Measurements from ENCODE around the gene STRIT1.

Gene STRIT1

GRCh38 chr3:155327871-155328270 is 34.4 kb upstream of the STRIT1 start:
- H3K27ac ChIP-seq = no peak overlapping the region
- H3K4me1 ChIP-seq (ENCODE audit: control insufficient read depth in 1 of 2, insufficient read depth in 1 of 2, low read depth in 1 of 2, low read length in 1 of 2) = no peaks in the 10 kb centered on the region
- no peak overlapping the region for H3K4me3 ChIP-seq (ENCODE audit: low read depth in 1 of 2, low read length in 1 of 2)
- TF ChIP-seq, protein P1, sequence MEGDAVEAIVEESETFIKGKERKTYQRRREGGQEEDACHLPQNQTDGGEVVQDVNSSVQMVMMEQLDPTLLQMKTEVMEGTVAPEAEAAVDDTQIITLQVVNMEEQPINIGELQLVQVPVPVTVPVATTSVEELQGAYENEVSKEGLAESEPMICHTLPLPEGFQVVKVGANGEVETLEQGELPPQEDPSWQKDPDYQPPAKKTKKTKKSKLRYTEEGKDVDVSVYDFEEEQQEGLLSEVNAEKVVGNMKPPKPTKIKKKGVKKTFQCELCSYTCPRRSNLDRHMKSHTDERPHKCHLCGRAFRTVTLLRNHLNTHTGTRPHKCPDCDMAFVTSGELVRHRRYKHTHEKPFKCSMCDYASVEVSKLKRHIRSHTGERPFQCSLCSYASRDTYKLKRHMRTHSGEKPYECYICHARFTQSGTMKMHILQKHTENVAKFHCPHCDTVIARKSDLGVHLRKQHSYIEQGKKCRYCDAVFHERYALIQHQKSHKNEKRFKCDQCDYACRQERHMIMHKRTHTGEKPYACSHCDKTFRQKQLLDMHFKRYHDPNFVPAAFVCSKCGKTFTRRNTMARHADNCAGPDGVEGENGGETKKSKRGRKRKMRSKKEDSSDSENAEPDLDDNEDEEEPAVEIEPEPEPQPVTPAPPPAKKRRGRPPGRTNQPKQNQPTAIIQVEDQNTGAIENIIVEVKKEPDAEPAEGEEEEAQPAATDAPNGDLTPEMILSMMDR (IDR thresholded peaks at IDR 0.05) = no peak
- no peaks in the 10 kb centered on the region for H3K9me3 ChIP-seq
- no peaks in the 10 kb centered on the region for H3K36me3 ChIP-seq
- H3K27me3 ChIP-seq = no peaks in the 10 kb centered on the region

DNA sequence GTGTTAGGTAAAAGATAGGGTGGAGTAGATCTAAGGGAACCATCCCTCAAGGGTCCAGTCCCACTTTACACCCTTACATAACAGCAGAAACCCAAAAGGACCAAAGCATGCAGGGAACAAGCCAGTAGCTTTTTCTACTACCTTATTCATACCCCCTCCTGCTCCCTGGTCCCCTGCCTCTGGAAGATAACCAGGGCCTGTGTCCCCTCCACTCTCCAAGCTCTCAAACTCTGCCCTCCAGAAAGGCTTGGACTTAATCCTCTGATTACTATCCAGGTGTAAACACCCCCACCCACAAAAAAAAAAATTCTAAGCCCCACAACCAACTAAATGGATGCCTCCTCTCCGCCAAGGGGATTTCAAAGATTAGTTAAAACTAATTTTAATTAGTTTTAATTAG is 33.9 kb upstream of the STRIT1 start:
- no peak overlapping the region for H3K4me3 ChIP-seq (ENCODE audit: low read depth in 1 of 2, low read length in 1 of 2)
- no peaks in the 10 kb centered on the region for H3K4me1 ChIP-seq (ENCODE audit: control insufficient read depth in 1 of 2, insufficient read depth in 1 of 2, low read depth in 1 of 2, low read length in 1 of 2)
- TF ChIP-seq, protein P1 (IDR thresholded peaks at IDR 0.05) = no peak
- no peak overlapping the region for H3K27ac ChIP-seq
- no peaks in the 10 kb centered on the region for H3K9me3 ChIP-seq
- H3K36me3 ChIP-seq = no peaks in the 10 kb centered on the region
- H3K27me3 ChIP-seq = no peaks in the 10 kb centered on the region

GRCh38 chr3:155326901-155327300 is 33.4 kb upstream of the STRIT1 start:
- TF ChIP-seq, protein P1 (IDR thresholded peaks at IDR 0.05) = no peak

DNA sequence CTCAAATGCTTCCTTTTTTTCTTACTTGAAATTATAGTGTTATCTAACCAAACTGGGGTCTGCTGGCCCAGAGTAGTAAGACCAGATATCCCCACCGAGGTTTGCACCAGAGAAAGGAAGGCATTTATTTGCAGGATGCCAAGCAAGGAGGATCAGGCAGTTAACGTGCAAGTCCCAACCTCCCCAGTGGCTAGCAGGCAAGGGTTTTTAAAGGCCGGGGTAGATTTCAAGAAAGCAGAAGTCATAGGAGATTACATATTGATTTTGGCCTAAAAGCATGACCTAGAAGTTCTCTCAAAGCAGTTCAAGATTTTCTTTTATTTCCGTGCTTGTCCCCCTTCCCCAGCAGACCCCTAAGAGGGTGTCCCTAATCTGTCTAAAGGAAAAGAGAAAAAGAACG is 32.8 kb upstream of the STRIT1 start:
- Histone ChIP-seq H3K27ac (no peak overlapping the region), H3K9me3 (no peaks in the 10 kb centered on the region), H3K36me3 (no peaks in the 10 kb centered on the region), H3K27me3 (no peaks in the 10 kb centered on the region), H3K4me3 (ENCODE audit: low read depth in 1 of 2, low read length in 1 of 2) (no peak overlapping the region), H3K4me1 (ENCODE audit: control insufficient read depth in 1 of 2, insufficient read depth in 1 of 2, low read depth in 1 of 2, low read length in 1 of 2) (no peaks in the 10 kb centered on the region)
- TF ChIP-seq, protein P1 (IDR thresholded peaks at IDR 0.05) = no peak

More at GRCh38 chr3:155326901-155327300, 33.4 kb upstream of the STRIT1 start:
- Histone ChIP-seq H3K27ac (no peak overlapping the region), H3K4me3 (ENCODE audit: low read depth in 1 of 2, low read length in 1 of 2) (no peak overlapping the region), H3K9me3 (no peaks in the 10 kb centered on the region), H3K36me3 (no peaks in the 10 kb centered on the region), H3K27me3 (no peaks in the 10 kb centered on the region), H3K4me1 (ENCODE audit: control insufficient read depth in 1 of 2, insufficient read depth in 1 of 2, low read depth in 1 of 2, low read length in 1 of 2) (no peaks in the 10 kb centered on the region)

DNA sequence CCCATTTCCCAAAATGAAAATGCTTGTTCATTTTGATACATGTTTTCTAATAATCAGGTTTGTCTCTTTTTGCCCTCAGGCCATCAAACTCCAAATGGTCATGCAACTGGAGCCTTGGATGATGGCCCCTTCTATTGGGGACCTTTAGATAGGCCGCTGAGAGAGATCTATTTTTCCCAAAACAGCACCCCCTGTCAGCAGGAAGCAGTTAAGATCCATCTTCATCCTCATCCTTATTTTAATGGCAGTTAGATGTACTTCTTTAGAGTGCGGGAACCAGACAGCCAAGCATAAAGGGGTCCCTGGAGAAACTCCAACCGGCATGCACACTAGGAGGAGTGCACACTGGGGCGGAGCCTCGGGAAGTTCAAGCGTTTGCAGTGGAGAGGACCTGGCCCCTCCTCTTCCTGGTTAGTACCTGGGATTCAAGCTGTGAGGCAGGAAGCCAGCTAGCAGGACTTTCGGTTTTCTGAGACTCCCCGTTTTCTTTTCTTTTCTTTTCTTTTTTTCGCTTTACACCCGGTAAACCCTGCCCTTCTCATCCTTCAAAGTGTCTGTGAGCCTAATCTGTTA is 31.9 kb upstream of the STRIT1 start:
- H3K36me3 ChIP-seq = no peaks in the 10 kb centered on the region
- no peaks in the 10 kb centered on the region for H3K4me1 ChIP-seq (ENCODE audit: control insufficient read depth in 1 of 2, insufficient read depth in 1 of 2, low read depth in 1 of 2, low read length in 1 of 2)
- H3K27ac ChIP-seq = no peak overlapping the region
- no peaks in the 10 kb centered on the region for H3K9me3 ChIP-seq
- H3K4me3 ChIP-seq (ENCODE audit: low read depth in 1 of 2, low read length in 1 of 2) = no peak overlapping the region
- TF ChIP-seq, protein P1 (IDR thresholded peaks at IDR 0.05) = no peak
- no peaks in the 10 kb centered on the region for H3K27me3 ChIP-seq

All from neutrophil (primary cell).